ENCODE results near the gene SPECC1L. TPM values are rescaled to one million over a fixed set of nuclear protein-coding genes. Genes with fewer than 3 reads are reported as not detected.

Gene SPECC1L, protein sequence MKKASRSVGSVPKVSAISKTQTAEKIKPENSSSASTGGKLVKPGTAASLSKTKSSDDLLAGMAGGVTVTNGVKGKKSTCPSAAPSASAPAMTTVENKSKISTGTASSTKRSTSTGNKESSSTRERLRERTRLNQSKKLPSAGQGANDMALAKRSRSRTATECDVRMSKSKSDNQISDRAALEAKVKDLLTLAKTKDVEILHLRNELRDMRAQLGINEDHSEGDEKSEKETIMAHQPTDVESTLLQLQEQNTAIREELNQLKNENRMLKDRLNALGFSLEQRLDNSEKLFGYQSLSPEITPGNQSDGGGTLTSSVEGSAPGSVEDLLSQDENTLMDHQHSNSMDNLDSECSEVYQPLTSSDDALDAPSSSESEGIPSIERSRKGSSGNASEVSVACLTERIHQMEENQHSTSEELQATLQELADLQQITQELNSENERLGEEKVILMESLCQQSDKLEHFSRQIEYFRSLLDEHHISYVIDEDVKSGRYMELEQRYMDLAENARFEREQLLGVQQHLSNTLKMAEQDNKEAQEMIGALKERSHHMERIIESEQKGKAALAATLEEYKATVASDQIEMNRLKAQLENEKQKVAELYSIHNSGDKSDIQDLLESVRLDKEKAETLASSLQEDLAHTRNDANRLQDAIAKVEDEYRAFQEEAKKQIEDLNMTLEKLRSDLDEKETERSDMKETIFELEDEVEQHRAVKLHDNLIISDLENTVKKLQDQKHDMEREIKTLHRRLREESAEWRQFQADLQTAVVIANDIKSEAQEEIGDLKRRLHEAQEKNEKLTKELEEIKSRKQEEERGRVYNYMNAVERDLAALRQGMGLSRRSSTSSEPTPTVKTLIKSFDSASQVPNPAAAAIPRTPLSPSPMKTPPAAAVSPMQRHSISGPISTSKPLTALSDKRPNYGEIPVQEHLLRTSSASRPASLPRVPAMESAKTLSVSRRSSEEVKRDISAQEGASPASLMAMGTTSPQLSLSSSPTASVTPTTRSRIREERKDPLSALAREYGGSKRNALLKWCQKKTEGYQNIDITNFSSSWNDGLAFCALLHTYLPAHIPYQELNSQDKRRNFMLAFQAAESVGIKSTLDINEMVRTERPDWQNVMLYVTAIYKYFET
- 23.2 and 27.6 TPM in 2 replicates for total RNA-seq (2012; rRNA removed)

DNA sequence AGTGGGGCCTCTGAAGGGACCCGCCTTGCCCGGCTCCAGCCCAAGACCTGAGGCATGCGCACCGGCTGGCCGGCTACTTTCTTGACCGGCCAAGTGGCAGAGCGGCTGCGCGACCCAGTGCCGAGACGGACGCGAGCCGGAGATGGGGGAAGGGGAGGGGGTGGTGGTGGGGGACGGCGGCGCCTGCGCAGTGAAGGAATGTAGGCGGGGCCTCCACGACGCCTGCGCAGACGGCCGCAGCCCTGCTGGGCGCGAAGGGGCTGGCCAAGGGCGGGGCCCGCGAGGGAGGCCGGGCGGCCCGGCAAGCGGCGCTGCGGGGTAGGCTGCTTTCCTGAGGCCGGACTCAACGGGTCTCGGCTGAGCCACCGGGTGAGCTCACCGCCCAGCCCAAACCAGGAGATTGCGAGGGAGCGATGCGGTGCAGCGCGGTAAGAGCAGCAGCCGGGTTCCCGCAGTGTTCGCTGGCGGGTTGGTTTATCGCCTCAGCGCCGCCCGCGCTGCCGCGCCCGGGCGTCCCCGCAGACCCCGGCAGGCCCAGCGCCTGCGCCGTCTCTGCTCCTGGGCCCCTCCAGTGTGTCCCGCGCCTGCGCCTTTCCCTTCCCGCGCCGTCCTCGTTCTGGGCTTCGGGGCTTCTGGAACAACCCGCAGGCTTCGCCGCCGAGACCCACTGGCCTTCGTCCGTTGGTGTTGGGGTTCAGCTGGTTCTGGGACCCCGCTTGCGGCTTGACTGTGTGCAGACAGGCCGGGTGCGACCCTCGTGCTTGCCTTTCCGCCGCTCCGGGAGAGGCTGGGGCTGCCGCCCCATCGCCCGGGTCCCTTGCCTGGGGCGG lies at the start of gene SPECC1L:
Gene SPECC1L, plus strand, starts transcription at position 276 of the 830 bp plus-strand sequence. CDS start 31,401 bp downstream, outside the sequence.
- H3K27me3 ChIP-seq (ENCODE audit: control insufficient read depth, insufficient read depth, low read length): no peaks in the 10 kb centered on the region
- peak within 1 kb of the TSS; percentile 100 for H3K4me2 ChIP-seq (ENCODE audit: low read length)
- H3K36me3 ChIP-seq (ENCODE audit: insufficient read depth, low read length): no peaks in the 10 kb centered on the region
- H3K4me1 ChIP-seq (ENCODE audit: control insufficient read depth, insufficient read depth, low read length): peaks cover 22% of the 10 kb centered on the region
- H3K4me3 ChIP-seq (ENCODE audit: low read length): peak within 1 kb of the TSS; percentile 100
- no peaks in the 10 kb centered on the region for H3K9me3 ChIP-seq (replicated peaks; ENCODE audit: low read length)
- H3K9ac ChIP-seq (ENCODE audit: low read depth, low read length): peak within 1 kb of the TSS; percentile 98

DNA sequence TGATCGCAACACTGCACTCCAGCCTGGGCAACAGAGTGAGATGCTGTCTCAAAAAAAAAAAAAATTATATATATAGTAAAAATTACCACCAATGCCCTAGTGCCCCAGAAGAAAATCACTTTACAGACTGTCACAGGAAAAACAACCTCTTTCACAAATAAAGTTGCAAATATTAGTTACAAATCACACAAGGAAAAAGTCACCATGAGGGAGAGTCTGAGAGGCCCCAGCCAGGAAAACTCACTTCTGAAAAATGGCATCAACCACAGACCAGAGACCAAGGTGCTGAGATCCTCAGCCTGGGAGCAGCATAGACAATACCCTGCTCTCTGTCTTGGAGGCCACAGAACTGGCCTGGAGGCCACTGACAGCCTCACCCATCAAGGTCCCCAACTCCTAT lies 46.2 kb upstream of the SPECC1L start:
- H3K27me3 ChIP-seq (ENCODE audit: control insufficient read depth, insufficient read depth, low read length): no peaks in the 10 kb centered on the region
- no peaks in the 10 kb centered on the region for H3K4me1 ChIP-seq (ENCODE audit: control insufficient read depth, insufficient read depth, low read length)
- peaks cover 4% of the 10 kb centered on the region for H3K9me3 ChIP-seq (replicated peaks; ENCODE audit: low read length)
- no peak overlapping the region for H3K9ac ChIP-seq (ENCODE audit: low read depth, low read length)
- H3K36me3 ChIP-seq (ENCODE audit: insufficient read depth, low read length): peaks cover 67% of the 10 kb centered on the region
- no peak overlapping the region for H3K4me3 ChIP-seq (ENCODE audit: low read length)
- no peak overlapping the region for H3K4me2 ChIP-seq (ENCODE audit: low read length)

DNA sequence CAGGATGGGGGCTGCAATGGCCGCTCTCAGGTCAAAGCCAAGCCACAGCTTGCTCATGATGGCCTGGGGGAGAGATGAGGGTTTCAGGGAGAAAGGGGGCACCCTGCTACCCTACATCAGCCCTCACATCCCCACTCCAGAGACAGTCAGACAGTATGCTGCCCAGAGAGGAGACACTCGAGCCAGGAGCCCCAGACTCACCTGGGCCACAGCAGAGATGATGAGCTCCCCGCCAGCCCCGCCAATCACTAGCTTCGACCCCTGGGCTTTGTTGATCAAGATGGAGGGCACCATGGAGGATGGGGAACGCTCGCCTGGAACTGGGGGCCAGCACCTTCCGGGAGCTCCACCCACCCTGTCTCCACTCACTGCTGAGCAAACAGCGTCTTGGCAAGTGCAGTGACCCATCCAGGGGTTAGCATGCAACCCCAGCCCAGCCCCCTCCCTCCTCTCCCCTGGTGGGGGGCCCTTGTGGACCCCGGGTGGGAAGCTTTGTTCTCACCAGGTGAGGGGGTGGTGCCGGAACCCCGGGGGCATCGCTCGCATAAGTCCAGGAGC lies 45.5 kb upstream of the SPECC1L start:
- peaks cover 4% of the 10 kb centered on the region for H3K9me3 ChIP-seq (replicated peaks; ENCODE audit: low read length)
- no peak overlapping the region for H3K4me2 ChIP-seq (ENCODE audit: low read length)
- H3K27me3 ChIP-seq (ENCODE audit: control insufficient read depth, insufficient read depth, low read length): no peaks in the 10 kb centered on the region
- H3K36me3 ChIP-seq (ENCODE audit: insufficient read depth, low read length): peaks cover 60% of the 10 kb centered on the region
- no peak overlapping the region for H3K9ac ChIP-seq (ENCODE audit: low read depth, low read length)
- no peak overlapping the region for H3K4me3 ChIP-seq (ENCODE audit: low read length)
- H3K4me1 ChIP-seq (ENCODE audit: control insufficient read depth, insufficient read depth, low read length): no peaks in the 10 kb centered on the region

- no peaks in the 10 kb centered on the region for H3K4me1 ChIP-seq (ENCODE audit: control insufficient read depth, insufficient read depth, low read length)
- H3K4me3 ChIP-seq (ENCODE audit: low read length): no peak overlapping the region
- H3K36me3 ChIP-seq (ENCODE audit: insufficient read depth, low read length): peaks cover 59% of the 10 kb centered on the region
- H3K9ac ChIP-seq (ENCODE audit: low read depth, low read length): no peak overlapping the region
- no peak overlapping the region for H3K4me2 ChIP-seq (ENCODE audit: low read length)
- no peaks in the 10 kb centered on the region for H3K27me3 ChIP-seq (ENCODE audit: control insufficient read depth, insufficient read depth, low read length)
- H3K9me3 ChIP-seq (replicated peaks; ENCODE audit: low read length): peaks cover 4% of the 10 kb centered on the region
Measured at GRCh38 chr22:24225951-24226350, 44.7 kb upstream of the SPECC1L start.

DNA sequence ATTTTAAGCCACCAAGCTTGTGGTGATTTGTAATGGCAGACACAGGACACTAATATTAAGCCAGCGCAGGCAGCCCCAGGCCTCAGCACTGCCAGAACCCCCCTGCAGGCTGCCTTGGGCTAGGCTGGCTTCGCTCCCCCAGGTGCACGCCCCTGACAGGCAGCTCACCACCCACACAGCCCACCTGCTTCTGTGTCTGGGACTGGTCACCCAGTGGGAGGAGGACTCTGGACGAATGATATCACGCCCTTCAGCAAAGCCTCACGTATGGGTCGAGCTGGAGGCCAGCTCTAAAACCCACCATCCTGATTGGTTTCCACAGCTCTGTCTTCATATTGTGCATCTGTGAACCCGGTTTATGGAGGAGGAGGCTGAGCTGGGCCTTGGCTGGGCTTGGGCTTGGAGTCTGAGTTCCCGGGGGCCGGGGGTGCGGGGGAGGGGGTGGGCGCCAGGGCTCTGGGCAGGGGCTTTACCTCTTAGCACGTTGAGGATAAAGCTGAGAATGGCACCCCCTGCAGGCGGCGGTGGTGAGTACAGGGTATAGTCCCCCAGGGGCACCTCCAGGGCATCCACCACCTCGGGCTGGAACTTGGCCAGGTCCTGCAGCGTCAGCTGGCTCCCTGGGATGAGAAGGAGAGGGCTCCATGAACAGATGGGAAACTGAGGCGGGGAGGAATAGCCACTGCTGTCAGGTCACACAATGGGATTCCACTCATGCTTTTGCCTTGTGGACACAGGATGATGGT lies 39.5 kb upstream of the SPECC1L start:
- Histone ChIP-seq H3K9ac (ENCODE audit: low read depth, low read length) (no peak overlapping the region), H3K9me3 (replicated peaks; ENCODE audit: low read length) (no peaks in the 10 kb centered on the region), H3K27me3 (ENCODE audit: control insufficient read depth, insufficient read depth, low read length) (no peaks in the 10 kb centered on the region), H3K36me3 (ENCODE audit: insufficient read depth, low read length) (peaks cover 52% of the 10 kb centered on the region), H3K4me1 (ENCODE audit: control insufficient read depth, insufficient read depth, low read length) (no peaks in the 10 kb centered on the region), H3K4me3 (ENCODE audit: low read length) (no peak overlapping the region), H3K4me2 (ENCODE audit: low read length) (no peak overlapping the region)

DNA sequence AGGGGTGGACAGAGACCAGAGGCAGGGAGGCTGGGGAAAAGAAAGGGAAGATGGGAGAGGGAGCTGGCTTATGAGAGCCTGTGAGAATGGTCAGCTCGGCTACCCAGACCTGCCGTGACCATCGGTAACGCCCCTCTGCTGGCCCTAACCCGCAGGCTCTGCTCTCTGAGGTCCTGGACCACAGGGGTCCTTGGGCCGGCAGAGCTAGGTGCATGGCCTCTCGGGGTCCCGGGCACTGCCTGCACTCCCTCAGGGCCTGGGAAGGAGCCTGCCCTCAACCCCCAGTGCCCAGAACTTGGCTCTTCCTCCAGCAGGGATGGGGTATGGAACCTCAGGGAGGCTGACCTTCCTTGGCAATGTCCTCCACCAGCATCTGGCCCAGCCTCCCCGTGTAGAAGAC lies 38.9 kb upstream of the SPECC1L start:
- Histone ChIP-seq H3K36me3 (ENCODE audit: insufficient read depth, low read length) (peaks cover 49% of the 10 kb centered on the region), H3K4me3 (ENCODE audit: low read length) (no peak overlapping the region), H3K27me3 (ENCODE audit: control insufficient read depth, insufficient read depth, low read length) (no peaks in the 10 kb centered on the region), H3K4me2 (ENCODE audit: low read length) (no peak overlapping the region), H3K9me3 (replicated peaks; ENCODE audit: low read length) (no peaks in the 10 kb centered on the region), H3K4me1 (ENCODE audit: control insufficient read depth, insufficient read depth, low read length) (no peaks in the 10 kb centered on the region), H3K9ac (ENCODE audit: low read depth, low read length) (no peak overlapping the region)

DNA sequence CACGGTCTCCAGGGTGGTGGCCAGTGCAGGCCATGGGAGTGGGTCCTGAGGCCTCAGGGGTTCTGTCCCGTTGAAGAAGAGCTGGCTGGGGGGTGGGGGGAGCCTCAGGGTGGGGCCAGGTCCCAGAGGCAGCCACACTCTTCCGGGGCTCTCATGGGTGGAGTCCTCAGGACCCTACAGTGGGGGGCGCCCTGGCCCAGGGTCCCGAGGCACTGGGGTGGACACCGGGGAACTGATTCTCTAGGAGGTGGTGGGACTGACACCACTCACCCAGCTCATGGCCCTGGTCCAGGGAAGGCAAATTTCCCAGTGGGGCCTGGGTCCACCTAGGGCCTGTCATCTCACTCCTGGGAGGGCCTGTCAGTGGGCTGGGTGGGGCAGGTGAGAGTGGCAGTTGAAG lies 38.5 kb upstream of the SPECC1L start:
- H3K36me3 ChIP-seq (ENCODE audit: insufficient read depth, low read length): peaks cover 45% of the 10 kb centered on the region
- no peaks in the 10 kb centered on the region for H3K9me3 ChIP-seq (replicated peaks; ENCODE audit: low read length)
- no peak overlapping the region for H3K9ac ChIP-seq (ENCODE audit: low read depth, low read length)
- no peak overlapping the region for H3K4me2 ChIP-seq (ENCODE audit: low read length)
- H3K4me1 ChIP-seq (ENCODE audit: control insufficient read depth, insufficient read depth, low read length): no peaks in the 10 kb centered on the region
- no peaks in the 10 kb centered on the region for H3K27me3 ChIP-seq (ENCODE audit: control insufficient read depth, insufficient read depth, low read length)
- no peak overlapping the region for H3K4me3 ChIP-seq (ENCODE audit: low read length)

- Histone ChIP-seq H3K36me3 (ENCODE audit: insufficient read depth, low read length) (peaks cover 40% of the 10 kb centered on the region), H3K4me1 (ENCODE audit: control insufficient read depth, insufficient read depth, low read length) (no peaks in the 10 kb centered on the region), H3K9me3 (replicated peaks; ENCODE audit: low read length) (no peaks in the 10 kb centered on the region), H3K4me3 (ENCODE audit: low read length) (no peak overlapping the region), H3K4me2 (ENCODE audit: low read length) (no peak overlapping the region), H3K9ac (ENCODE audit: low read depth, low read length) (no peak overlapping the region), H3K27me3 (ENCODE audit: control insufficient read depth, insufficient read depth, low read length) (no peaks in the 10 kb centered on the region)
Measured at GRCh38 chr22:24232725-24233124, 37.9 kb upstream of the SPECC1L start.

DNA sequence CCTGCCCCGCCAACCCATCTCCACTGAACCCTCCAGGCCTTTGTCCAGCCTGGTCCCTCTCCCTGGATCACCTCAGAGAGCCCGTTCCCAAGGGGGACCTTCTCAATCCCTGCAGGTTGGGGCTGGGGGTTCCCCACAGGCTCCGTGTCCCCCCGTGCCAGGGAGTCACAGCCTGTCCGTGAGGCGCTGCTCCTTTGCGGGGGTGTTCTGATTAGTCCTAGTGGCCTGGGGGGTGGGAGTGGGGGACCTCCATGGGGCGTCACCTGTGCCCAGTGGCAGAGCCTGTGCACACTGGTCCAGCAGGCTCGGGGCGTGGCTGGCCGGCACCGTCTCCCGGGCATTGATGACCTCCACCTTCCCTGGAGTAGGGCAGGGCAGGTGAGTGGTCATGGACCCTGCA lies 37.4 kb upstream of the SPECC1L start:
- no peaks in the 10 kb centered on the region for H3K9me3 ChIP-seq (replicated peaks; ENCODE audit: low read length)
- H3K4me1 ChIP-seq (ENCODE audit: control insufficient read depth, insufficient read depth, low read length): no peaks in the 10 kb centered on the region
- peaks cover 37% of the 10 kb centered on the region for H3K36me3 ChIP-seq (ENCODE audit: insufficient read depth, low read length)
- H3K4me3 ChIP-seq (ENCODE audit: low read length): no peak overlapping the region
- no peak overlapping the region for H3K4me2 ChIP-seq (ENCODE audit: low read length)
- no peak overlapping the region for H3K9ac ChIP-seq (ENCODE audit: low read depth, low read length)
- no peaks in the 10 kb centered on the region for H3K27me3 ChIP-seq (ENCODE audit: control insufficient read depth, insufficient read depth, low read length)

DNA sequence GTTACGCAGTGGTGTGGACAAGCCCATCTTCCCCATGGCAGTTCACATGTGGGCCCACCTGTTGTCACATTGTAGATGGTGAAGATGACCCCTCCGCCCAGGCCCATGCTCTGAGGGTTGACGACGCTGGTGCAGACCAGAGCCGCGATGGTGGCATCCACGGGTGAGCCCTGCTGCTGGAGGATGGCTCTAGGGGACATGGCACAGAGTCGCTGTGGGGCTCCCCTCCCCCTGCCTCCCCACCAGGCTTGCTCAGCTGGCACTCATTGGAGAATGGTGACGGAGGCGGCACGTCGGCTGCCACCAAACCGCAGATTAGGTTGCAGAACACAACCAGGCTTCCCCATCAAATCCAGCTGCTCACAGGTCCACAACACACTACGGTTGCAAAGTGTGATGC lies 36.8 kb upstream of the SPECC1L start:
- no peak overlapping the region for H3K4me3 ChIP-seq (ENCODE audit: low read length)
- H3K9ac ChIP-seq (ENCODE audit: low read depth, low read length): no peak overlapping the region
- H3K9me3 ChIP-seq (replicated peaks; ENCODE audit: low read length): no peaks in the 10 kb centered on the region
- H3K27me3 ChIP-seq (ENCODE audit: control insufficient read depth, insufficient read depth, low read length): no peaks in the 10 kb centered on the region
- H3K36me3 ChIP-seq (ENCODE audit: insufficient read depth, low read length): peaks cover 37% of the 10 kb centered on the region
- no peak overlapping the region for H3K4me2 ChIP-seq (ENCODE audit: low read length)
- no peaks in the 10 kb centered on the region for H3K4me1 ChIP-seq (ENCODE audit: control insufficient read depth, insufficient read depth, low read length)
